GM19397 (cell line): ENCODE measurements around the gene NTN1.

Source experiments
- ATAC-seq: cut with Tn5 transposase; IDR thresholded peaks from one replicate; pipeline ENCODE4 v1.9.1; 2021; ENCODE audit warnings: mild to moderate bottlenecking, moderate library complexity; ENCODE audit not compliant: unreplicated experiment

NTN1 gene

DNA sequence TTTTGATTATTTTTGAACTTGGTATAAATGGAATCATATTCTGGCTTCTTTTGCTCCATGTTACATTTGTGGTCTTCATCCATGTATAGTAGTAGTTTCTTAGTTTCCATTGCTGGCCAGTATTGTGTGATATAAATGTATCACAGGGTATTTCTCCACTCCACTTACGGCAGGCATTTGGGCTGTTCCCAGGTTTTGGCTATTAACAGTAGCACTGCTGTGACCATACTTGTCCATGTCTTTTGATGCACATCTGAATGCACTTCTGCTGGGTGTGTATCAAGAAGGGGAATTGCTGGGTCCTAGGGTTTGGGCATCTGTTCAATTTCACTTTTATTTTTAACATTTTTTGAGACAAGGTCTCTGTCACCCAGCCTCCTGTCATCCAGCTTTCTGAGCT is 13.9 kb downstream of the NTN1 start:
- ATAC-seq = no peak

DNA sequence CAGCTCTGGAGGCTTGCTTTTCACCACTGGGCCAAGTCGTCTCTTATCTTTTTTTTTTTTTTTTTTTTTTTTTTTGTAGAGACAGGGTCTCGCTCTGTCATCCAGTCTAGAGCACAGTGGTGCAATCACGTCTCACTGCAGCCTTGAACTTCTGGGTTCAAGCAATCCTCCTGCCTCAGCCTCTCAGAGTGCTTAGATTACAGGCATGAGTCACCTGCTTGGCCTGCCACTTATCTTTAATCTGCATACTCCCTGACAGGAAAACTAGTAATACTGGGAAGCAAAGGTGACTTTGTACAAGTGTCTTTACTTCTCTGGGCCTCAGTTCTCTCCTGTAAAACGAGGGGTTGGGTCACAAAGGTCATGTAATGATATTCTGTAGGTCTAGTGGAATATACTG is 15.0 kb downstream of the NTN1 start:
- ATAC-seq = no peak

DNA sequence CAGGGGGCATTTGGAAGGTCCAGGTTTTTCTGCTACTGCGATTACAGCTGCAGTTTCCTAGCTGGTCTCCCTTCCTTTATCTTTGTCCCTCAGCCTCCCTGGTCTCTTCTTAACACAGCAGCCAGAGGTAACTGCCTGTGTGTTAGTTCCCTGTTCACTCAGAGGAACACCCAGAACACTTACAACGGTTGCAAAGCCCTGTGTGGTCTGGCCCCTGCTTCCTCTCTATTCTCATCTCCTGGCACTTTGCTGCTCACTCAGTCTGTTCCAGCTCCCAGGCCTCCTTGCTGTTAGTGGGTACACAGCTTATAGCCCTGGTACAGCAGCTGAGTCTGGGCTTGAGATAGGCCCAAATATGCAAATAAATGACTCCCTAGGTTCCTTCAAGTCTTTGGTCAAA is 16.4 kb downstream of the NTN1 start:
- ATAC-seq = no peak

DNA sequence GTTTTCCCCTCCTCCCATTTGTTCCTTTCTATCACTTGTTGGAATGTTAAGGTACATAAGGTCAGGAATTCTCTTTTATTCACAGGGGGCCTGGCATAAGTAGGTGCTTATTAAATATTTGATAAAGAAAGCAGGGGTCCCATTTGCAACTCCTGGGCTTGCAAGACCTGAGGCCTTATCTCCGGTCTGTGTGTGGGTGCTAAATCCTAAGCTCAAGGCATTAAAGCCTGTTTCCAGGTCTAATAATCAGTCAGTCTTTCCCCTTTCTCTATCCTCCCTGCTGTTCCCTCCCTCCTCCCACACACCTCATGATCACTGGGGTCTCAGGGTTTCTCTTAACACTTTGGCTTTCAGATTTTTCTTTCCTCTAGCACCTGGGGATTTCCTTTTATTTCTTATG is 17.1 kb downstream of the NTN1 start:
- ATAC-seq = no peak

DNA sequence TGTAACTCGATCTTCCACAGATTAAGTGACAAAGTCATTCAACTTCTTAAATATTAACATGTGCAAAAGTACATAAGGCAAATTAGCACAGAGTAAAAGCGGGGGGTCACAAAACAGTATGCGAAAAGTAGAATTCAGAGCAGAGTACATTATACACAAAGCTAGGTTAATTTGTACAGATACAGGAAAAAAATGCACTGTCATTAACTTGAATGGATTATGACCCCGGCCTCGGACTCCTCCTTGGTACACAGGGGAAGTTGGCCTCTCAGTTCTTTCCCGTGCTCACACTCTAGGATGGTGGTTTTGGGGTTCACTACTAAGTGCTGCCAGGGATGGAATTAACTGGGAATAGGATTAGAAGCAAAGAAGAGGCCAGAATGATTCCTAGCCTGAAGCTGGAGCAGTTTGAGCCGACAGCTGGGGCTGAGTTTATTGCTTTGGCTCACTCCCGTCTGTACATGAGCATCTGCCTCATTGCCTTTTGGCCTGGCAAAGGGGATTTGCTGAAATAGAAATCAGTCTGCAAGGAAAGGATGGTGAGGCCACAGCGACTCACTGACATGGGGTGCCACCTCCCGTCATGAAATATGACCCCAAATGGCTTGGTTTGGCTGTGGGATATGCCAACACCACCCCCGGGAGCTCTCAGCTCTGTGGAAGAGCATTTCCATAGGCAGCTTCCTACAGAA is 23.6 kb downstream of the NTN1 start:
- no peak for ATAC-seq

DNA sequence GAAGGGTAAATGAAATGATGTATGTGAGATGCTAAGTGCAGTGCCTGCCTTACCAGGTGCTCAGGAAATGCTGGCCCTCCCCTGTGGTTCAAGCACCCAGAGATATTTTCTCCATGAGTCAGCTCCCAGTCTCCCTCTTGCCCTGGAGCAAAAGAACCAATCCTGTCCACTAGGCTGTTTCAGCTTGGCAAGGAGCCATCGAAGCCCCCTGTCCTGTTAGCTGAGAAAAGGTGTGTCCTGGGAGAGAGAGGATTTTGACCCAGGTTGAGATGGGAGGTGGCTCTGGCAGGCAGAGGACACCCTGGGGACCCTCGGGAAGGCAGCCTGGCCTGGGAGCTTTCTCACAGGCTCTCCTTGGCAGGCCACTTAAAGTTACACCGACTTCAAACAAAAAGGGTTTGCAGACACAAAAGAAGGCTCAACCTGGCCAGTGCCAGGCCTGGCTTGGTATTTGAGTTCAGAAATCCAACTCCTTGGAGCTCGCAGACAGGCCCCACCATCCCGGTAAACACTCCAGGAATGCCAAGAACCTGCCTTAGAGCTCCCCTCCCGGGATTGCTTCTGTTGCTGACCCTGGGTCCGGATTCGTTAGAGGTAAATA is 29.6 kb downstream of the NTN1 start:
- no peak for ATAC-seq

DNA sequence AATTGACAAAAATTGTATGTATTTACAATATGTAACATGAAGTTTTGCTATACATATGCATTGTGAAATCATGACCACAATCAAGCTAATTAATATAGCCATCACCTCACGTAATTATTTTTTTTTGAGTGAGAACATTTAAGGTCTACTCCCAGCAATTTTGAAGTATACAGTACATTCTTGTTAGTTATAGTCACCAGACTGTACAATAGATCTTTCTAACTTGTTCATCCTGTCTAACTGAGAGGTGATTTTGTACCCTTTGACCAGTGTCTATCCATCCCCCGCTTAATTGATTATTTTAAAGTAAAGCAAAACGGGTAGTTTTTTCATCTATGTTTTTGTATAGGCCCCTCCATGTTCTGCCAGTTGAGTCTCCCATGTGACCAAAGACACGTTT is 30.3 kb downstream of the NTN1 start:
- ATAC-seq = no peak

DNA sequence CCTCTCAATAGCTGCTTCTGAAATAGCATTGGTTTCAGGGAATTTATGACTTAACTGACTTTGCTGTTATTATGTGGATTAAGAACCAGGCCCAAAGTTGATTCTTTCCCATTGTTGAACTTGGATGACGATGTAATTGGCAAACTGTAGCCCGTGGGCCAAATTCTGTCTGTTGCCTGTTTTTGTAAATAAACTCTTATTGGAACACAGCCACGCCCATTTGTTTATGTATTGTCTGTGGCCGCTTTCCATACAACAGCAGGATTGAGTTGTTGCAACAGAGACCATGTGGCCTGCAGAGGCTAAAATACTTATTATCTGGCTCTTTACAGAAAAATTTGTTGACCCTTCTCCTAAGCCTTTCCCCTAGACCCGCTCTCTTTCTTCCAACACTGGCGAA is 31.6 kb downstream of the NTN1 start:
- no peak for ATAC-seq

DNA sequence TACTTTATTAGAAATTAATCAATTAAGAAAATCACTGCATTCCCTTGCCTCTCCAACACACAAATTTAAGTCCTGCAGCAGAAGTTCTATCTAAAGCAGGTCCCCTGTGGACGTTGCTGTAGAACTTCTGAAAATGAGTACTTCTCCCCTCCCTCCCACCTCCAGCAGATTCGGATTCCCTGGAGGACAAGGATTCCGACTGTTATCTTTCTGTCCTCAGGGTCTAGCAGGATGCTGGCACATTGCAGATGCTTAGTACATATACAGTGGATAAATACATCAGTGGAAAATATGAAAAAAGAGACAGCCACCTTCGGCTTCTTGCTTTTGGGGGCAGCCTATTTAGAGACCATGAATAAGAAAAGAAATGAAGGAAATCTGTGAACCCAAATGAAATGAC is 32.1 kb downstream of the NTN1 start:
- ATAC-seq = no peak

DNA sequence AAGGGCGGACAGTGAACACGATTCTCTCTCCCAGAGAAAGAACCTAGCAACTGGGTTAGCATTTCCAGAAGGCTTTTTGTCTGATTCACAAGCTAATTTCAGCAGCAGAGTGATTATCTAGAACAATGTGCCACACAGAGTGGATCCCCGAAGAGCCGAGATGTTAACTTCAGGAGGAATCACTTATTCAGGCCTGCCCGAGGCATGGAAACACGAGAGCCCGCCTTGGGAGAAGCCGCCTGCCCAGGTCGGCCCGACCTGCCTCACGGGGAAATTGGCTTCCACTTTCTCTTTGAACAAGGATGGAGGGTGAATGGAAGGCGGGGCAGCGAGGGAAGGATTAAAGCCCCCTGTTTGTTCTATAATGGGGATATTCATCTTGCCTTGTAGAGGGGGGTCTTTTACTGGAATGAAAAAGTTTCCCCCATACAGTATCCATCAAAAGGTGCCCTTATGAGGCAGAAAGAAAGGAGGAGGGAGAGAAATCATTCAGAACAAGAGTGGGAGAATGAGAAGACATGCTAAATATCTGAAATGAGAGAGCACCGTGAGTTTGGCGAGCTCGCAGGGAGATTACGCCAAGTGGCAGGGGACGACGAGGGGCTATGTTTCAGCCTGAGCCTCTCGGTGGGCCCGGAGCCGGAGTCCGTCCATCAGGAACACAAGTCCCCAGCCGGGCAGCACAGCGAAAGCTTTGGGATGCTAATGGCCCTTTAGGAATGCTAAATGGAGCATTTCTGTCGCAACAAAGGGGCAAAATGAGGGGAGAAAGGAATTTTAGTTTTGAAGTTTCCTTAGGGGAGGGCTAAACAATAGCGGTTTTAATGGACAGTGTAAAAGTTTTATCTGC is 33.0 kb downstream of the NTN1 start:
- ATAC-seq = no peak

DNA sequence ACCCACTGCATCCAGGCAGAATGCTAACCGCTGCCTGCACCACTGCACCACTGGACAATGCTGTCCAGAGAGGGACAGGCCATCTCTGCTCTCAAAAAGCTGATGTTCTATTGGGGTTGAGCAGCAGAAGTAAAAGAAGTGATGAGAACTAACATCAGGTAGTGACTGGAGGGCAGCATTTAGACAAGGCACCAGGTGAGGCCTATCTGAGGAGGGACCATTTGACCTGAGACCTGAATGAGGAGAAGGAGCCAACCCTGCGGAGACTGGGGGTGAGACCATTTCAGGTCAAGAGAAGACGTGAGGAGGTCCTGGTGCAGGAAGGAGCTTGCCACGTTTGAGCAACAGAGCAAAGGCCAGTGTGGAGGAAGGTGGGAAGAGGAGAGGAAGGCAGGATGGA is 34.0 kb downstream of the NTN1 start:
- no peak for ATAC-seq

DNA sequence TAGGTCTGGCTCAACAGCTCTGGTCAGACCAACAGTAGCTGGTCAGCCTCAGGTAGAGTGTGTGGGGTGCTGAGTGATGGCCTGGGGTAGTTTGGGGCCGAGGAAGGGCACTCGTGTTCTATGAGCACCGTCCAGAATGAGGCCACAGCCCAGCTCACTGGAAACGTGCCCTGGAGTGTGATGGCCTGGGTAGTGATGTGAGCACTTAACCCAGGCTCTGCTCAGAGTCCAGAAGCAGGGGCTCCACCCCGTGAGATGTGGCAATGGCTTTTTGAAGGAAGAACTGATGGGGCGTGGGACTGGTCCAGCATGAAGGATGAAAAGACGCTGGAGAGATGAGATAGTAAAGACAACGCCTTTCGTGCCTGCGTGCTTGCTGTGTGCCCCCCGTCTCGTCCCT is 35.3 kb downstream of the NTN1 start:
- no peak for ATAC-seq

DNA sequence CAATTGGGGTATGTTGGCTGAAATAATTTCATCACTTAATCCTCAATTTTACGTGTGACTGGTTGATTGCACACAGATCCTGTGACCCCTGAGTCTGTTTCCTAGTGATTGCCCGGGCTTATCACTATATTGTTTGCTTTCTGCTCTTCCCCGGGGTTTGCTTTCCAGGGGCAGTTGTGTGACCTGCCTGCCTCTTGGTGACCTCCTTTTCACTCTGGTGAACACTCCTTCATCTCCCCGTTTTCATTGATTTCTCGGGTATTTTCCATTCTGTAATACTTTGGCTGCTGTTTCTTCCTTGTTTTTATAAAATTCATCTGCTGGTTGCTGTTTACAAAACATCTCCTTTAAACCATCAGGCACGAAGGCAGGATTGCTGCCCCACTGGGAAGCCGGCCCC is 36.0 kb downstream of the NTN1 start:
- no peak for ATAC-seq

DNA sequence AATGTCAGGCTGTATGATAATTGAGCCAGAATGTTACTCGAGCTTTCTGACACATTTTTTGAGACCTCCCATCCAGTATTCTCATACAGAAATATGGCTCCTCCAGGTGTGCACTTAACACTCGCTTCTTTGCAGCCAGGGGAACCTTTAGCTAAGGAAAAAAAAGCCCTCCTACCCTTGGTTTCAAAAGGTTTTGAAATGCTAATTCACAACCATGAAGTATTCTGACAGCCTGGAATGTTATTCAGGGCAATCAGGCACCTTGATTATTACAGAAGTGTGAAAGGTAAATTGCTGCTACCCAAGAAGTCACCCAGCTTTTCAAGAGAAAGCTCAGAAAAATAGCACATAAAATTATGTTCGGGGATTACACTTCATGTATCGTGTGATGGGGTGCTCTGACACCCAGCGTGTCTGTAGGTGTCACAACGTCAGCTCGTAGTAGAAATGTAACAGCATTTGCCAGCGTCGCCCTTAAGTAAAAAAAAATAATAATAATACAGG is 41.1 kb downstream of the NTN1 start:
- ATAC-seq = no peak

DNA sequence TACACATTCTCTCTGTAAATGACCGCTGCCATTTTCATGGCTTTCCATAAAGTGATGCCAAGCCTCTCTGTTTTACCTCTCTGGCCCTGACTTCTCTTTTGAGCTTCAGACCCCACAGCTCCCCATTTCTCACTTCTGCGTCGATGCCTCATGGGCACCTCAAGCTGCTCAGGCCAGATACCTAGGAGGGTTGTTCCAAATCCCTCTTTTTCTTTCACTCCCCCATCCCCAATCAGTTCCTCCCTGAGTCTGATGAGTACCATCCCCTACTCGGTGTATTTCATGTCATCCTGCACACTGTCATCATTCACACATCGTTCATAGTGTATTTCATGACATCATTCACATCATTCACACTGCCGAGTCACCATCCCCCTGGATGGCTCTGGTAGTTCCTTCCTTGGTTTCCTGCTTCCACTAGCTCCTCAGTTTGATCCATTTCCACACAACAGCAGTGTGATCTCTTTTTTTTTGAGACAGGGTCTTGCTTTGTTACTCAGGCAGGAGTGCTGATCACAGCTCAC is 43.1 kb downstream of the NTN1 start:
- ATAC-seq = no peak

DNA sequence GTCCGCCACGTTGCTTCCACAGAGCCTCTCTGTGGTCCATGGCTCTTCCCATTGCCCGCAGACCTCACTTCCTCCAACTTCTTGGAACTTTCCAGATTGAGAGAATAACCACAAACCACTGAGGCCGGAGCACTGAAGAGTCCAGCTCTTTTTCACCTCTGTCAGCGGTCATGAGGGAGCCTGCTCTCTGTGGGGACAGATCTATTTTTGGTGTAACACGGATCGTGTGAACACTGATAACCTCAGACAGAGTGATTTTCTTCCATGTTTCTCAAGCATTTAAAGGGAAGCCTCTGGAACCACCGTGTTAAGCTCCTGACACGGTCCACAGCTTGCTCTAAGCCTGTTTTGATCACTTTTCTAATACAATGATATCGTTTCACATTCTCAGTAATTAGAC is 49.7 kb downstream of the NTN1 start:
- ATAC-seq = no peak

DNA sequence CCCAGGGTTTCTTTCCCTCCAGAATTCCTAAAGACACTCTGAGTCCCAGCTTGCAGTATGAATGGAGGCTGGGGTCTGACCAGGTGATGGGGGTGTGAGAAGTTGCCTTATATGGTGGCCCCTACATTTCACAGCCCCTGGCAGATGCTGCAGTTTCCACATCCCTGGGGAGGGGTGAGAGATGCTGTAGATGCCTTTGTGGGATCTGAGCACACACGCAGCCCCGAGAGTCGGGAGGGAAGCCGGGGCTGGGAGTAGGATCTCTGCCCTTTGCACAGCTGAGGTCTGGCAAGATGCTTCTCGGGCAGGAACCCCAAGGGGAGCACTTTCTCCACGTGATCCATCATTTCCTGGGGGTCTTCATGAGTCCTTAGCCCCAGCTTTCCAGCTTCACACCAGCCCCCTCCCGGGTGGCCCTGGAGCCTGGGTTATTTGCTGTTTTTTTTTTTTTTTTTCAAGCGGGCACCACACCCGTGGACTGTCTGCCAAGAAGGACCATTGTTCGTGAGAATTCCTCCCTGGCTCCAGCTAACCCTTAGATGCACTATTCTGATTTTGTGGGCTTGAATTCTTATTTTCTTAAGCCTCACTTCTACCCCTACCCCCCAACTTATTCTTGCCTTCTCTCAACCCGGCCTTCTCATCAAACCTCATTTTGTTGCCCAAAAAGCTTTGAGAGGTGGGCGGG is 50.6 kb downstream of the NTN1 start:
- ATAC-seq = no peak

DNA sequence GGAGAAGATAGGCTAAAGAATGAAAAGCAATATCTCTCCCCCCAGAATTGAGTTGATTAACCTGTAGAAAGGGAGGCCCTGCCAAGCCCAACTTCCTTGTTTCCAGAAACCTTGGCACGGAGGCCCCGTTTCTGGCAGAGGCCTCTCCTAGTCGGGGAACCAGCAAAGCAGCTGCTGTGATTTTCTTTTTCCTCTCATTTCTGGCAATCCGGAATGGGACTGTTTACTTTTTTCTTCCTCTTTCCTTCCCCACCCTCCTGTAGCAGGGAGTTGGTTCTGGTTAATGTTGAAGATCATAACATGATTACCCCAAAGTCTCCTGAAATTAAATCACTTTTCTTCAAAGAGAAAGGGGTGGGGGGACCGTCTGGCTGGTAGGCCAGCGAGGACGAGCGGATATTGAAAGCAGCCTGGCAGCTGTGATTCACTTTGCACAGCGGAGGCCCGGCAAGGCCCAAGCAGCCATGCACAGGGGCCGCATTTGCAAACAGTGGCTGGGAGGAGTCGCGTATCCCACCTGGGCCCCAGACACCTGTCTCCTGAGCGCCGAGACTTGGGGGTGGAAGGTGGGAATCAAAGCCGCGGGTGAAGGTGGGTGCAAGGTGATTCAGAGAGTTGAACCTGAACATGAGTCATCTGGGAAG is 51.5 kb downstream of the NTN1 start:
- no peak for ATAC-seq

DNA sequence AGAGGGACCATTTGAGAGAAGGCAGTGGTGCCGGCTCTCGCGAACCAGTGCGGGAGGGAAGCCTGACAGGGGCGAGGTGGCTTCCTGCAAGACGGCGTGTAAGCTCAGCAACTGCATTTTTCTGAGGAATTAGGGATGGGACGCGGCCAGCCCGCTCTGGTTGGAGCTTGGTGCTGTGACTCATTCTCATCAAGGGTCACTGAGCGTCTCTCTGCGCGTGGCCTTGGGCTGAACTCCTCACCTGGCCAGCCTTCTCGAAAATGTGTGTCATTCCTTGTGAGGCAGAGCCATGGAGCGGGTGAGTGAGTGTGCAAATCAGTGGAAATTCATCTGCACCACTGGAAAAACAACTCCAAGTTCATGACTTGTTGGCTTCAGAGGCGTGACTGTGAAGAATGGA is 52.8 kb downstream of the NTN1 start:
- no peak for ATAC-seq

DNA sequence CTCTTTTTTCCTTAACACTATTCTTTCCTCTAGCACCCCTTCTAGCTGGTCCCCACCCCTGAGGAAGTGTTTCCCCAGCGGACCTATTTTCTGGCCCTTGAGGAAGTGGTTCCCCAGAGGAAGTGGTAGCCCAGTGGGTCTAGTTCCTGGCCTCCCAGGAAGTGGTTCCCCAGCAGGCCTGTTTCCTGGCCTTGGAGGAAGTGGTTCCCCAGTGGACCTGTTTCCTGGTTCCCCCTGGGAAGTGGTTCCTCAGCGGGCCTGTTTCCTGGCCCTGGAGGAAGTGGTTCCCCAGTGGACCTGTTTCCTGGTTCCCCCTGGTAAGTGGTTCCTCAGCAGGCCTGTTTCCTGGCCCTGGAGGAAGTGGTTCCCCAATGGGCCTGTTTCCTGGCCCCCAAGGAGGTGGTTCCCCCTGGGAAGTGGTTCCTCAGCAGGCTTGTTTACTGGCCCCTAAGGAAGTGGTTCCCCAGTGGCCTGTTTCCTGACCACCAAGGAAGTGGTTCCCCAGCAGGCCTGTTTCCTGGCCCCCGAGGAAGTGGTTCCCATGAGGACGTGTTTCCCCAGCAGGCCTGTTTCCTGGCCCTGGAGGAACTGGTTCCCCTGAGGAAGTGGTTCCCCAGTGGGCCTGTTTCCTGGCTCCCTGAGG is 58.3 kb downstream of the NTN1 start:
- ATAC-seq = no peak
